ENCODE data around the gene KMT2E. TPM values are rescaled to one million over a fixed set of nuclear protein-coding genes. Genes with fewer than 3 reads are reported as not detected.

The KMT2E gene
- total RNA-seq, 1 experiment from 2014 or later, result 38.2 TPM

- H3K4me1 ChIP-seq (ENCODE audit: insufficient read depth, low read length), result no peaks in the 10 kb centered on the region
- H3K79me1 ChIP-seq (ENCODE audit: insufficient read depth, low read depth, low read length, poor library complexity, severe bottlenecking), result no peaks in the 10 kb centered on the region
- no peak overlapping the region for H3K4me2 ChIP-seq (ENCODE audit: insufficient read depth, insufficient read length, low read length)
- H3K27me3 Mint-ChIP-seq (ENCODE audit: low read depth), result no peaks in the 10 kb centered on the region
- H3K4me3 Mint-ChIP-seq, result no peak overlapping the region
- H2BK12ac ChIP-seq (ENCODE audit: insufficient read length, low read depth, low read length), result no peak overlapping the region
- peaks cover 7% of the 10 kb centered on the region in 2 experiments; a peak in 4 of 5 replicates for H3K9me3 Mint-ChIP-seq
- no peak overlapping the region for H2BK20ac ChIP-seq (ENCODE audit: low read depth, low read length, poor library complexity, severe bottlenecking)
- no peak overlapping the region for H3K56ac ChIP-seq (ENCODE audit: insufficient read length, low read depth, low read length)
- no peak overlapping the region for H3K14ac ChIP-seq (ENCODE audit: insufficient read depth, low read length)
- no peak overlapping the region for H3K23ac ChIP-seq (ENCODE audit: insufficient read length, low read depth, low read length)
- H2AFZ ChIP-seq (ENCODE audit: low read length), result no peak overlapping the region
- 0 out of 4 replicates have a peak, but pooled peaks cover 0 to 8% of the 10 kb centered on the region in 2 experiments for H3K4me1 Mint-ChIP-seq
- H2BK120ac ChIP-seq (ENCODE audit: low read depth, low read length, poor library complexity, severe bottlenecking), result no peak overlapping the region
- no peak overlapping the region for H4K8ac ChIP-seq (replicated peaks; ENCODE audit: insufficient read length, low read depth, low read length)
- H3K9ac ChIP-seq (ENCODE audit: extremely low read depth, insufficient read length, low read length), result no peak overlapping the region
- no peaks in the 10 kb centered on the region for H3K9me3 ChIP-seq (ENCODE audit: control insufficient read depth, low read depth, low read length)
- WGBS (ENCODE audit: extremely low coverage, insufficient read length, low lambda C conversion rate), result no CpG with 5 or more reads among the region's 4 CpGs
- no peaks in the 10 kb centered on the region for H3K79me2 ChIP-seq (ENCODE audit: insufficient read depth, low read length)
- H2AK5ac ChIP-seq (ENCODE audit: insufficient read length, low read length), result no peak overlapping the region
- no peak overlapping the region for H2BK5ac ChIP-seq (ENCODE audit: insufficient read length, low read length)
- no peak overlapping the region for H4K91ac ChIP-seq (ENCODE audit: insufficient read length, low read depth, low read length)
- H4K20me1 ChIP-seq (ENCODE audit: control insufficient read depth, insufficient read depth, insufficient read length), result no peaks in the 10 kb centered on the region
- no peak overlapping the region for H3K27ac ChIP-seq (ENCODE audit: insufficient read length, low read depth, low read length)
- no peak overlapping the region for H4K5ac ChIP-seq (ENCODE audit: insufficient read length, low read depth, low read length)
- no peaks in the 10 kb centered on the region for H3K27me3 ChIP-seq (ENCODE audit: insufficient read depth, low read length)
- no peak overlapping the region for H3K4ac ChIP-seq (ENCODE audit: low read depth, low read length)
- peaks cover 0 to 7% (median 4%) of the 10 kb centered on the region in 3 experiments; a peak in 4 of 7 replicates for H3K36me3 Mint-ChIP-seq (ENCODE audit: insufficient read depth in 1 of 3, low read depth in 3 of 3)
- no peak overlapping the region for H3K18ac ChIP-seq (ENCODE audit: insufficient read length, low read depth, low read length)
- no peaks in the 10 kb centered on the region for H3K23me2 ChIP-seq (ENCODE audit: insufficient read length, low read depth, low read length, poor library complexity, severe bottlenecking)
- H2BK15ac ChIP-seq (ENCODE audit: low read depth, low read length), result no peak overlapping the region
- H3T11ph ChIP-seq (ENCODE audit: low read length), result no peak overlapping the region
- no peak for DNase-seq
- TF ChIP-seq CTCF (conservative IDR thresholded peaks at IDR 0.05), result no peak
- H3K27ac Mint-ChIP-seq, result no peak overlapping the region
Measured at GRCh38 chr7:104967595-104967994, 46.4 kb upstream of the KMT2E start.
